Lung microvascular endothelial cell (primary cell): ENCODE data around the gene ZNF711. TPM values are rescaled to one million over a fixed set of nuclear protein-coding genes. Genes with fewer than 3 reads are reported as not detected.
A peak's percentile ranks its signal among the peaks of the same experiment; 100 is the strongest.
"Not testable (repeated sequence)": the region's sequence is repeated elsewhere in the genome, so short reads cannot be mapped to it uniquely, and the experiment has no call there.

ENCODE experiments used
- DNase-seq, 2 donors: peaks; one replicate each; pipeline versions ENCODE4 v3.0.0 to v3.0.0-alpha.2; 2010; ENCODE audit warnings: low read depth in 2 of 2
- total RNA-seq: library from RNA; depleted of rRNA; stranded (reverse); fragments of >200 nt; gene quantifications from 2 replicates; pipeline ENCODE4 v1.2.1, GENCODE V29; 2014

The ZNF711 gene
- total RNA-seq = 3.3 and 4.6 TPM in 2 replicates

- DNase-seq = peak; percentile 14 to 45
Measured at GRCh38 chrX:85243761-85244449, at the start of gene ZNF711, which contains the start of gene SATL1. Gene ZNF711, plus strand, starts transcription at chrX:85243991. Its CDS starts 3,582 bp downstream, at chrX:85247573. Gene SATL1, minus strand, starts transcription at chrX:85243779. Its CDS starts 134,811 bp downstream, at chrX:85108968.

- DNase-seq = no peak
Measured at GRCh38 chrX:85196319-85196718, 47.5 kb upstream of the ZNF711 start.

- no peak for DNase-seq
Measured at GRCh38 chrX:85203461-85203970, 40.3 kb upstream of the ZNF711 start.

- no peak for DNase-seq
Measured at GRCh38 chrX:85213792-85214530, 29.8 kb upstream of the ZNF711 start.

GRCh38 chrX:85215946-85216345, 27.8 kb upstream of the ZNF711 start:
- no peak for DNase-seq

- no peak for DNase-seq
Measured at GRCh38 chrX:85221361-85221760, 22.4 kb upstream of the ZNF711 start.

- DNase-seq = no peak
Measured at GRCh38 chrX:85223359-85223758, 20.4 kb upstream of the ZNF711 start.

- DNase-seq = no peak
Measured at GRCh38 chrX:85243155-85243554, 636 bp upstream of the ZNF711 start.

- peak; percentile 3 to 21 for DNase-seq
Measured at GRCh38 chrX:85244450-85245211, 840 bp downstream of the ZNF711 start.

GRCh38 chrX:85285286-85285685, 41.5 kb downstream of the ZNF711 start:
- not testable (repeated sequence) for DNase-seq

- no peak for DNase-seq
Measured at GRCh38 chrX:85288992-85289723, 45.4 kb downstream of the ZNF711 start.

GRCh38 chrX:85303544-85303943, 59.8 kb downstream of the ZNF711 start:
- DNase-seq = no peak

GRCh38 chrX:85309717-85310116, 65.9 kb downstream of the ZNF711 start:
- no peak for DNase-seq

- not testable (repeated sequence) for DNase-seq
Measured at GRCh38 chrX:85311348-85311747, 67.6 kb downstream of the ZNF711 start.

Other genes with a start within 250 kb of the ZNF711 start
- gene APOOL, start 240.1 kb upstream of the ZNF711 start, total RNA-seq = 4.6 and 5.6 TPM in 2 replicates
- under 0.01 TPM in 1 of 2 replicates, not detected in the other for gene SATL1, start 212 bp upstream of the ZNF711 start, total RNA-seq
- gene POF1B, start 135.7 kb downstream of the ZNF711 start, total RNA-seq = 2.2 and 5.4 TPM in 2 replicates